ENCODE data around the gene CST5.
"Not testable (repeated sequence)": the region's sequence is repeated elsewhere in the genome, so short reads cannot be mapped to it uniquely, and the experiment has no call there.

Gene CST5

GRCh38 chr20:23835716-23836115 is 43.8 kb downstream of the CST5 start:
- H3K36me3 ChIP-seq (ENCODE audit: control insufficient read depth, insufficient read depth, low read length): no peaks in the 10 kb centered on the region
- H3K27me3 ChIP-seq (ENCODE audit: control insufficient read depth, insufficient read depth, low read length): no peaks in the 10 kb centered on the region
- no peaks in the 10 kb centered on the region for H3K4me1 ChIP-seq (ENCODE audit: control insufficient read depth, insufficient read depth, low read length)
- H3K9ac ChIP-seq (ENCODE audit: low read depth, low read length): no peak overlapping the region
- no peak overlapping the region for H3K27ac ChIP-seq (ENCODE audit: low read depth, low read length)
- no peaks in the 10 kb centered on the region for H3K9me3 ChIP-seq (ENCODE audit: control insufficient read depth, insufficient read depth, low read length)
- H3K4me3 ChIP-seq (ENCODE audit: low read depth, low read length): no peak overlapping the region

DNA sequence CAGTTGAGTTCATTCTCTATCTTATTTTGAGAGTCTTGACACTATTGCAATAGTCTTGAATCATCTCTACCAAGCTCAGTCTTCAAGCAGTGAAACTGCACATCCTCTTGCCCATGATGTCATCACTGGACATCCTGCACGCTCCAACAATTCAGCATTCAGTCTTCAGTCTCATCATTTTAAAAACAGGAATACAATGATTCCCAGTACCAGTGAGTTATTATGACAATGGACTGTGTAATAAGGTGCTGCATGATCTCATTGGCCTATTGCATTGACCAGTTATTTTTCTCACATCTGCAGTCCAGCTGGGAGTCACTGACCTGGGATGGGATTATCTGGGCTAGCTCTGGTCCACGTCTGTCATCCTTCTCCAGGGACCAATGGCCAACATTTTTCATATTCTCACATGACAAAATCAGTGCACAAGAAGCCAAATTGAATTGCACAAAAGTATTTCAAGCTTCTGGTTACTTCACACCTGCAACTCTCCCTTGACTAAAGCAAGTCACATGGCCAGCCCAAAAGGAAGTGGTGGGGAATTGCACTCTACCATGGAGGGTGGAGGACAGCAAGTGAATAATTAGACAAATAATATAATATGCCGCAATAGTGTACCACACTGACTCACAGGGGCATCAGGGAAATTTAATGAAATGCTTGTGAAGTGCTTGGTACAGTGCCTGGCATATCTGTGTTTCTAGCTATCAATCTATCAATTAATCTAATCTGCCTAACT is 46.6 kb downstream of the CST5 start:
- no peak overlapping the region for H3K9ac ChIP-seq (ENCODE audit: low read depth, low read length)
- H3K9me3 ChIP-seq (ENCODE audit: control insufficient read depth, insufficient read depth, low read length): no peaks in the 10 kb centered on the region
- H3K4me1 ChIP-seq (ENCODE audit: control insufficient read depth, insufficient read depth, low read length): no peaks in the 10 kb centered on the region
- H3K27me3 ChIP-seq (ENCODE audit: control insufficient read depth, insufficient read depth, low read length): no peaks in the 10 kb centered on the region
- no peak overlapping the region for H3K4me3 ChIP-seq (ENCODE audit: low read depth, low read length)
- H3K36me3 ChIP-seq (ENCODE audit: control insufficient read depth, insufficient read depth, low read length): no peaks in the 10 kb centered on the region
- H3K27ac ChIP-seq (ENCODE audit: low read depth, low read length): no peak overlapping the region

DNA sequence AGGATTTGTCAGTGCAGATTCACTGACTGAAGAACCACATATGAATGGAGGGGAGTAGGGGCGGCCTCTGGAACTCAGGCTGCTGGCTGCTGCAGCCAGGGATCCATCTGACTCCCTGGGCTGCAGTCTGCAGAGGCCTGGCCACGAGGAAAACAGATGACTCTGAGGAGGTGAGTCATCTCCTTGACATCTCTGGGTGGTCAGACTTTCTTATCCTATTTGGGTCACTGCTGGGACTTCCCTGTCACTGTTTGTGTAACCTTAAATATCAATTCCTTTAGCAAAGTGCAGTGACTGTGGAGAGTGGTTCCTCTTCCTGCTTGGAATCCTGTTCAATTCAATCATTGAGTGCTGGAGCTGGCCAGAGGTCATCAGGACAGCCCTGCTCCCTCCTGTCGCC is 47.6 kb downstream of the CST5 start:
- not testable (repeated sequence) for H3K4me1 ChIP-seq (ENCODE audit: control insufficient read depth, insufficient read depth, low read length); H3K9me3 ChIP-seq (ENCODE audit: control insufficient read depth, insufficient read depth, low read length); H3K36me3 ChIP-seq (ENCODE audit: control insufficient read depth, insufficient read depth, low read length); H3K27me3 ChIP-seq (ENCODE audit: control insufficient read depth, insufficient read depth, low read length); H3K27ac ChIP-seq (ENCODE audit: low read depth, low read length); H3K4me3 ChIP-seq (ENCODE audit: low read depth, low read length); H3K9ac ChIP-seq (ENCODE audit: low read depth, low read length)

DNA sequence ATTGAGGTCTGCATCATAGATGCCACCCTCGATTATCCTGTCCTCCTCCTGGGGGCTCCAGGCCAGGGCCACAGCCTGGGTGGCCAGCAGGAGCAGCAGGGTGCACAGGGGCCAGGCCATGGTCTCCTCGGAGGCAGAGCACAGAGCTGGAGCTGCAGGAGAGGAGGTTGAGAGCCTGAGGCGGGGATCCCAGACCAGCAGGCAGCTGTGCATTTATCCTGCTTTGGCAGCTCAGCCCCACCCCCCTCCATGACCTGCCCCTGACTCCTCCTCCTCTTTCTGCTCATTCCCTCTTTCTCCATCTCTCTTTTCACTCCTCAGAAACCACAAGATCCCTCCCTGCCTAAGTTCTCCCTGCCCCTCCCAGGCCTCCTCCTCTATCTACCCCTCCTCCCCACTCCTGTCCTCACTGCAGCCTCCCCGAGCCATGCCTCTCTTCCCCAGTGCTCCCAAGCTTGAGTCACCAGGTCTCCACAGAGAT is 53.0 kb downstream of the CST5 start, which contains the start of gene CST2:
TSS of gene CST2 (minus strand) at position 189 of the 481 bp plus-strand sequence. CDS start at position 120, 69 bp downstream.
- Histone ChIP-seq H3K27me3 (ENCODE audit: control insufficient read depth, insufficient read depth, low read length) (no peaks in the 10 kb centered on the region), H3K9ac (ENCODE audit: low read depth, low read length) (no peak within 1 kb of the TSS), H3K9me3 (ENCODE audit: control insufficient read depth, insufficient read depth, low read length) (no peaks in the 10 kb centered on the region), H3K36me3 (ENCODE audit: control insufficient read depth, insufficient read depth, low read length) (no peaks in the 10 kb centered on the region), H3K4me3 (ENCODE audit: low read depth, low read length) (no peak within 1 kb of the TSS), H3K4me1 (ENCODE audit: control insufficient read depth, insufficient read depth, low read length) (no peaks in the 10 kb centered on the region), H3K27ac (ENCODE audit: low read depth, low read length) (no peak within 1 kb of the TSS)

Measured in HUES48 (cell line).